ENCODE data around the gene CALHM1. TPM values are rescaled to one million over a fixed set of nuclear protein-coding genes. Genes with fewer than 3 reads are reported as not detected.

The CALHM1 gene
- total and polyA plus RNA-seq, 2 of the 8 experiments (the other 6 are each of a cell fraction or from before 2014, with no cell fraction given): 0.29 to 0.34 TPM

DNA sequence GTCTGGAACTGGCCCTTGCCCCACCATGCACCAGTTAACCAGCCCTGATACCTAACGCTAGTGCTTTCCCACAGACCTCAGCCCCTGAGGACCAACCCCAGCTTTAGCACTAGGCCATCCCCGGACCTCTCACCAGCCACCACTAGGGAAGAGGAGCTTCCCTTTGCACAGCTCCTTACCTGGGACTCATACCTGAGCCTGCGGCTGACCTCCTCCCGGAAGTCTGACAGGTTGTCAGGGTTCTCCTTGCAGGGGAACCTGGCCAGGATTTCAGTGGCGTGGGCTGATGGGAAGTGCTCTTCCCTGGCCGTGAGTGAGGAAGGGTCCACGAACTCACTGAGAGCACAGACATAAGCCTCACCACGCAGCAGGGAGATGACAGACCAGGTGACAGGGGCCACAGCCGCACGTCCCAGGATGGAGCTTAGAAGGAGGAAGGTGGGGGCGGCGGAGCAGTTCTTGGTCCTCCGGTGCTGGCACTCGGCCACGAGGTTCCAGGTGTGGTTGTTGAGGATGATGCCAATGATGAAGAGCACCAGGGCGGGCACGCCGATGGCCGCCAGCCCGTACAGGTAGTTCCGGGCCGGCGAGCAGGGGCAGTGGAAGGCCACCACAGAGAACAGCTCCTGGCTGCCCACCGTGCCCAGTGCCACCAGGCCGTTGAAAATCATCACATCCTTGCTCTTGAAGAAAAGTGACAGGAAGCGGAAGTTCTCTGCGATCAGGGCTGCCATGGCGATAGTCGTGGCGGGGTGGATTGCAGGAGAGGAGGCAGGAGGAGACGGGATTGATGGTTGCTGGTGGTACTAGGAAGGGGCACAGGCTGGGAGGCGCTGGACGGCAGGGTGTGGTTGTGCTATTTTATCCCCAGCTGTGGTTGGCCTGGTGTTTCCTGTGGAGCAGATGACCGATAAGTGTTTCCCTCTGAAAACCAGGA is 9.2 kb downstream of the CALHM1 start:
- Histone ChIP-seq H4K5ac (ENCODE audit: insufficient read length, low read depth, low read length) (no peak overlapping the region), H3K79me2 (ENCODE audit: control insufficient read depth in 1 of 2, insufficient read depth in 2 of 2, low read length in 2 of 2) (no peaks in the 10 kb centered on the region), H3K9ac (replicated peaks in 1 of 4; ENCODE audit: extremely low read depth in 1 of 4, low read depth in 3 of 4, low read length in 3 of 4) (no peak overlapping the region), H2BK120ac (replicated peaks; ENCODE audit: low read depth, low read length) (no peak overlapping the region), H3K27ac (ENCODE audit: low read depth, low read length) (no peak overlapping the region), H4K8ac (ENCODE audit: extremely low read depth, insufficient read depth, low read length) (peak overlapping the region; percentile 54; the same call in 1 of the 2 replicates), H4K20me1 (replicated peaks in 1 of 2; ENCODE audit: control insufficient read depth in 1 of 2, insufficient read depth in 2 of 2, low read length in 2 of 2) (peaks cover 3 to 7% of the 10 kb centered on the region in 2 experiments), H3K14ac (ENCODE audit: insufficient read length) (no peak overlapping the region), H2BK15ac (ENCODE audit: low read length) (no peak overlapping the region), H3K23ac (ENCODE audit: insufficient read length) (no peak overlapping the region), H4K91ac (replicated peaks; ENCODE audit: insufficient read length, low read length) (no peak overlapping the region), H3K56ac (replicated peaks; ENCODE audit: insufficient read length, low read depth, low read length) (no peak overlapping the region), H2BK20ac (ENCODE audit: low read length) (no peak overlapping the region), H3K27me3 (replicated peaks in 1 of 4; ENCODE audit: control insufficient read depth in 3 of 4, extremely low read depth in 1 of 4, insufficient read depth in 3 of 4, low read length in 3 of 4) (no peaks in the 10 kb centered on the region; a peak in 2 of 7 replicates), H3K79me1 (ENCODE audit: low read depth, low read length) (no peaks in the 10 kb centered on the region; the same call in 1 of the 2 replicates), H3K9me3 (ENCODE audit: insufficient read depth in 2 of 2, low read depth in 1 of 2, low read length in 1 of 2) (no peaks in the 10 kb centered on the region), H3K23me2 (ENCODE audit: low read depth, low read length) (peaks cover 3% of the 10 kb centered on the region; the same call in 1 of the 2 replicates), H3K36me3 (ENCODE audit: control insufficient read depth in 2 of 4, insufficient read depth in 4 of 4, low read length in 3 of 4) (peaks cover 8 to 31% (median 23%) of the 10 kb centered on the region in 4 experiments), H3K4ac (replicated peaks; ENCODE audit: insufficient read length, low read depth, low read length) (no peak overlapping the region), H3K4me3 (ENCODE audit: extremely low read depth in 1 of 4, insufficient read depth in 2 of 4, low read depth in 3 of 4, low read length in 4 of 4) (no peak overlapping the region), H2AK5ac (ENCODE audit: low read depth, low read length) (no peak overlapping the region), H3K18ac (ENCODE audit: extremely low read depth, low read length) (no peak overlapping the region), H2AFZ (ENCODE audit: low read length) (no peak overlapping the region), H3K4me1 (replicated peaks in 1 of 4; ENCODE audit: control insufficient read depth in 3 of 4, insufficient read depth in 4 of 4, low read length in 3 of 4) (peaks cover 0 to 15% (median 4%) of the 10 kb centered on the region in 4 experiments; a peak in 5 of 7 replicates), H2BK12ac (ENCODE audit: low read depth, low read length) (no peak overlapping the region), H3K4me2 (ENCODE audit: insufficient read depth in 1 of 2, low read depth in 2 of 2, low read length in 2 of 2) (no peak overlapping the region), H2BK5ac (ENCODE audit: low read depth, low read length) (no peak overlapping the region)
- DNase-seq (ENCODE audit: low read depth in 1 of 2, low spot score in 2 of 2) (no peak), FAIRE-seq (no peak)
- WGBS, 2 experiments (ENCODE audit: extremely low coverage in 1 of 2, insufficient coverage in 1 of 2, insufficient read length in 1 of 2, insufficient replicate concordance in 2 of 2, low coverage in 1 of 2, low lambda C conversion rate in 2 of 2, missing lambda C conversion rate in 1 of 2): 92% methylated on average over 34 of the region's 34 CpGs; no CpG with 5 or more reads in 1 of the 2 experiments
- CTCF ChIA-PET (ENCODE audit: partially characterized antibody): interaction anchor here (0.8 to 5.0 kb wide), 7 partner anchors 11 to 114 kb away, joined by 3 to 30 read pairs (median 7); no protein-coding TSS in a partner anchor
- POLR2A ChIA-PET (ENCODE audit: partially characterized antibody): interaction anchor here (0.6 to 3.2 kb wide), 3 partner anchors 10 to 824 kb away, joined by 3 to 12 read pairs (median 5); no protein-coding TSS in a partner anchor
- TF ChIP-seq CBX8 (IDR thresholded peaks at IDR 0.05; ENCODE audit: borderline replicate concordance, low read depth, low read length) (no peak), RNF2 (IDR thresholded peaks at IDR 0.05; ENCODE audit: borderline replicate concordance, low read depth, low read length, missing control alignments, poor library complexity, severe bottlenecking) (no peak), CTBP2 (IDR thresholded peaks at IDR 0.05; ENCODE audit: borderline replicate concordance, insufficient read depth, insufficient read length, low read length) (no peak), RBBP5 (IDR thresholded peaks at IDR 0.05; ENCODE audit: borderline replicate concordance, low read depth, low read length) (no peak), SIX5 (IDR thresholded peaks at IDR 0.05; ENCODE audit: low read depth, low read length) (no peak), BACH1 (IDR thresholded peaks at IDR 0.05; ENCODE audit: low read length) (no peak), SP4 (IDR thresholded peaks at IDR 0.05; ENCODE audit: low read length) (no peak), CEBPB (IDR thresholded peaks at IDR 0.05; ENCODE audit: low read depth, low read length) (no peak), ASH2L (IDR thresholded peaks at IDR 0.05; ENCODE audit: low read length) (no peak), PHF8 (conservative IDR thresholded peaks at IDR 0.05; ENCODE audit: low read depth, low read length) (no peak), GTF2F1 (IDR thresholded peaks at IDR 0.05; ENCODE audit: borderline replicate concordance, low read depth, low read length) (no peak)

Data from H1 (cell line).